Panc1 (cell line): ENCODE results near the gene ITPRIP. TPM values are rescaled to one million over a fixed set of nuclear protein-coding genes. Genes with fewer than 3 reads are reported as not detected.

ENCODE experiments used
- ATAC-seq: fragments of 200-7000 bp; cut with Tn5 transposase; 2 replicates; pipeline ENCODE4 v1.9.1; 2020; ENCODE audit warnings: mild to moderate bottlenecking, moderate library complexity
- BruUV-seq: library from RNA; stranded (reverse); fragments of 400-500 nt; replicated peaks from 2 replicates; lab custom pipeline; 2021; lab: Mats Ljungman, UMichigan
- CTCF ChIA-PET: fragments of 300-600 bp; sonication (Branson Sonifier 250); formaldehyde crosslinking; loops from one replicate; lab custom pipeline; 2022; ENCODE audit warnings: antibody characterized with exemption; lab: Charles Lee
- POLR2A ChIA-PET: fragments of 300-600 bp; sonication (Branson Sonifier 250); formaldehyde crosslinking; loops from one replicate; lab custom pipeline; 2022; ENCODE audit warnings: antibody characterized with exemption; lab: Charles Lee
- DNase-seq: peaks from one replicate; pipeline ENCODE4 v3.0.0-alpha.2; 2010; ENCODE audit warnings: low read depth, low spot score
- H3K27ac ChIP-seq: 2 replicates; pipeline ENCODE4 v1.5.1; 2011; ENCODE audit warnings: mild to moderate bottlenecking, low read length, inconsistent platforms
- H3K27me3 ChIP-seq: fragments of 200-500 bp; sonication (Bioruptor generic); 2 replicates; pipeline ENCODE4 v1.6.0; 2014; ENCODE audit warnings: low read length, inconsistent platforms; ENCODE audit not compliant: control insufficient read depth, insufficient read depth
- H3K36me3 ChIP-seq: fragments of 200-500 bp; sonication (Bioruptor generic); 2 replicates; pipeline ENCODE4 v1.5.1; 2014; ENCODE audit warnings: inconsistent platforms, mild to moderate bottlenecking, low read length, moderate library complexity; ENCODE audit not compliant: control insufficient read depth, insufficient read depth
- H3K4me1 ChIP-seq: 2 replicates; pipeline ENCODE4 v1.5.1; 2011; ENCODE audit warnings: inconsistent platforms, mild to moderate bottlenecking, low read length, moderate library complexity; ENCODE audit not compliant: control insufficient read depth, insufficient read depth
- H3K4me3 ChIP-seq, 2 experiments: 2 replicates each; pipeline ENCODE4 v1.5.1; 2011 to 2012; ENCODE audit warnings: low read depth in 2 of 2, low read length in 2 of 2, mild to moderate bottlenecking in 2 of 2, inconsistent platforms in 1 of 2, moderate library complexity in 1 of 2
- H3K9me3 ChIP-seq: fragments of 200-500 bp; sonication (Bioruptor generic); 2 replicates; pipeline ENCODE4 v1.5.1; 2014; ENCODE audit warnings: low read depth, mild to moderate bottlenecking, inconsistent platforms, low read length, moderate library complexity; ENCODE audit not compliant: control insufficient read depth, insufficient read depth
- CTCF ChIP-seq: fragments of 450-650 bp; IDR thresholded peaks from 2 replicates; pipeline ENCODE4 v1.5.1; 2017; ENCODE audit warnings: mild to moderate bottlenecking
- POLR2AphosphoS5 ChIP-seq: IDR thresholded peaks from 2 replicates; pipeline ENCODE4 v1.6.1; 2012; ENCODE audit warnings: mild to moderate bottlenecking, low read depth, low read length, moderate library complexity
- REST ChIP-seq, 2 experiments: IDR thresholded peaks; 2 replicates each; pipeline ENCODE4 v1.6.1; 2011 to 2012; ENCODE audit warnings: low read depth in 2 of 2, control low read depth in 1 of 2, low read length in 1 of 2, mild to moderate bottlenecking in 1 of 2, moderate library complexity in 1 of 2; ENCODE audit not compliant: insufficient read depth in 1 of 2
- SIN3A ChIP-seq: IDR thresholded peaks from 2 replicates; pipeline ENCODE4 v1.6.1; 2012; ENCODE audit warnings: low read depth, mild to moderate bottlenecking, low read length, moderate library complexity, borderline replicate concordance; ENCODE audit not compliant: insufficient read depth
- TCF7L2 ChIP-seq: IDR thresholded peaks from 2 replicates; pipeline ENCODE4 v1.6.1; 2011; ENCODE audit warnings: mild to moderate bottlenecking, low read depth, low read length, inconsistent platforms
- in situ Hi-C: cut with HindIII; loops from 2 replicates; pipeline ENCODE4 v1.10.0; 2016; ENCODE audit warnings: low sequenced_read_pairs, low pct_unique_long_range_greater_than_20kb
- intact Hi-C: fragments of 100-400 bp; cut with micrococcal nuclease; formaldehyde crosslinking; loops from one replicate; pipeline ENCODE4 v1.10.0; 2022; ENCODE audit not compliant: unreplicated experiment
- total RNA-seq: library from RNA; stranded (reverse); gene quantifications from one replicate; pipeline ENCODE4 v1.2.1, GENCODE V29; 2021; ENCODE audit not compliant: unreplicated experiment

The ITPRIP gene
- total RNA-seq, 1 experiment from 2014 or later = 55.0 TPM

- CTCF ChIA-PET = no interaction called here
- TF ChIP-seq REST (IDR thresholded peaks at IDR 0.05; ENCODE audit: insufficient read depth in 1 of 2, low read depth in 2 of 2, low read length in 1 of 2) (no peak), TCF7L2 (no peak), CTCF (no peak), POLR2AphosphoS5 (no peak), SIN3A (no peak)
- H3K9me3 ChIP-seq = no peaks in the 10 kb centered on the region
- in situ Hi-C loops (no loop called here), intact Hi-C loops (no loop called here)
- peaks cover 20% of the 10 kb centered on the region for H3K4me1 ChIP-seq
- H3K4me3 ChIP-seq = no peak overlapping the region
- peak overlapping the region; percentile 62; the same call in 1 of the 2 replicates for H3K27ac ChIP-seq
- no peak for ATAC-seq
- no TSS peak for BruUV-seq
- no peak for DNase-seq
- no peaks in the 10 kb centered on the region for H3K27me3 ChIP-seq
- POLR2A ChIA-PET = no interaction called here
- no peaks in the 10 kb centered on the region for H3K36me3 ChIP-seq
These were observed 10.3 kb upstream of the ITPRIP start for GRCh38 chr10:104348601-104349000.

GRCh38 chr10:104347295-104348045 is 9.2 kb upstream of the ITPRIP start:
- DNase-seq = no peak
- TF ChIP-seq TCF7L2 (no peak), SIN3A (no peak)
- H3K27ac ChIP-seq = peak overlapping the region; percentile 35; the same call in 1 of the 2 replicates
- BruUV-seq = no TSS peak
- ChIA-PET POLR2A (interaction anchor here (0.6 kb wide), 1 partner anchor 18 kb away, joined by 3 read pairs; no protein-coding TSS in a partner anchor), CTCF (no interaction called here)
- in situ Hi-C loops = no loop called here
- no peaks in the 10 kb centered on the region for H3K36me3 ChIP-seq
- no peaks in the 10 kb centered on the region for H3K9me3 ChIP-seq
- intact Hi-C loops = no loop called here
- no peak for ATAC-seq
- H3K27me3 ChIP-seq = no peaks in the 10 kb centered on the region
- H3K4me1 ChIP-seq = peaks cover 24% of the 10 kb centered on the region
- no peak overlapping the region for H3K4me3 ChIP-seq

- Histone ChIP-seq H3K9me3 (no peaks in the 10 kb centered on the region), H3K4me3 (no peak overlapping the region), H3K27me3 (no peaks in the 10 kb centered on the region), H3K36me3 (no peaks in the 10 kb centered on the region), H3K27ac (peak overlapping the region; percentile 48; the same call in 1 of the 2 replicates), H3K4me1 (peaks cover 22% of the 10 kb centered on the region)
- intact Hi-C loops (no loop called here), in situ Hi-C loops (no loop called here)
- no TSS peak for BruUV-seq
- DNase-seq = no peak
- TF ChIP-seq REST (IDR thresholded peaks at IDR 0.05; ENCODE audit: insufficient read depth in 1 of 2, low read depth in 2 of 2, low read length in 1 of 2) (no peak), POLR2AphosphoS5 (no peak), CTCF (no peak), TCF7L2 (no peak), SIN3A (no peak)
- POLR2A ChIA-PET = no interaction called here
- CTCF ChIA-PET = interaction anchor here (0.6 to 1.5 kb wide), 3 partner anchors 40 to 284 kb away, joined by 3 to 4 read pairs (median 4); no protein-coding TSS in a partner anchor
- no peak for ATAC-seq
These were observed 7.7 kb upstream of the ITPRIP start for GRCh38 chr10:104345941-104346340.
